Measurements from ENCODE around the gene C16orf90. TPM values are rescaled to one million over a fixed set of nuclear protein-coding genes. Genes with fewer than 3 reads are reported as not detected.
"Not testable (repeated sequence)": the region's sequence is repeated elsewhere in the genome, so short reads cannot be mapped to it uniquely, and the experiment has no call there.

C16orf90 gene
- total RNA-seq, 4 donors from 2014 or later: not detected

DNA sequence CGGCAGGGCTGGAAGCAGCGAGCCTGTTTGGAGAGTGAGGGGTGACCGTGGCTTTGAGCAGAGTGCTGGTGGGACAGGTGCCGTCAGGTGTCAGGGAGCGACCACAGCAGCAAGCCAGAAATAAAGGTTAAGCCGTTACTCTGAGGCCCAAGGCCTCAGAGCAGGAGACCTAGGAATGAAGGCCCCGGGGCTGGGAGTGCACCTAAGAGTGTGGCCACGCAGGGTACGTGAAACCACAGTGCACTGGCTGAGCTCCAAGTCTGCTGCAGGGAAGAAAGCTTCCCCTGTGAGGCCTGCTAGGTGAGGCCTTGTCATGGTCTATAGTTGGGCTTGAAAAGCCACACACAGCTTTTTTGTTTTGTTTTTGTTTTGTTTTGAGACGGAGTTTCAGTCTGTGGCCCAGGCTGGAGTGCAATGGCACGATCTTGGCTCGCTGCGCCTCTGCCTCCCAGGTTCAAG, 14.2 kb upstream of the C16orf90 start:
- Histone ChIP-seq H3K4me3 (no peak overlapping the region), H3K4me1 (no peaks in the 10 kb centered on the region), H3K27me3 (no peaks in the 10 kb centered on the region), H3K9me3 (no peaks in the 10 kb centered on the region), H3K27ac (no peak overlapping the region), H3K36me3 (peaks cover 0 to 96% (median 7%) of the 10 kb centered on the region in 3 donors)
- 82 to 92% methylated on average over 9 to 13 of the region's 13 CpGs for WGBS, 2 donors
- DNase-seq (ENCODE audit: low spot score in 2 of 2): no peak
- TF ChIP-seq POLR2A (IDR thresholded peaks at IDR 0.05) (no peak), EP300 (IDR thresholded peaks at IDR 0.05) (no peak)
- TF ChIP-seq, protein P1, sequence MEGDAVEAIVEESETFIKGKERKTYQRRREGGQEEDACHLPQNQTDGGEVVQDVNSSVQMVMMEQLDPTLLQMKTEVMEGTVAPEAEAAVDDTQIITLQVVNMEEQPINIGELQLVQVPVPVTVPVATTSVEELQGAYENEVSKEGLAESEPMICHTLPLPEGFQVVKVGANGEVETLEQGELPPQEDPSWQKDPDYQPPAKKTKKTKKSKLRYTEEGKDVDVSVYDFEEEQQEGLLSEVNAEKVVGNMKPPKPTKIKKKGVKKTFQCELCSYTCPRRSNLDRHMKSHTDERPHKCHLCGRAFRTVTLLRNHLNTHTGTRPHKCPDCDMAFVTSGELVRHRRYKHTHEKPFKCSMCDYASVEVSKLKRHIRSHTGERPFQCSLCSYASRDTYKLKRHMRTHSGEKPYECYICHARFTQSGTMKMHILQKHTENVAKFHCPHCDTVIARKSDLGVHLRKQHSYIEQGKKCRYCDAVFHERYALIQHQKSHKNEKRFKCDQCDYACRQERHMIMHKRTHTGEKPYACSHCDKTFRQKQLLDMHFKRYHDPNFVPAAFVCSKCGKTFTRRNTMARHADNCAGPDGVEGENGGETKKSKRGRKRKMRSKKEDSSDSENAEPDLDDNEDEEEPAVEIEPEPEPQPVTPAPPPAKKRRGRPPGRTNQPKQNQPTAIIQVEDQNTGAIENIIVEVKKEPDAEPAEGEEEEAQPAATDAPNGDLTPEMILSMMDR (IDR thresholded peaks at IDR 0.05): no peak

DNA sequence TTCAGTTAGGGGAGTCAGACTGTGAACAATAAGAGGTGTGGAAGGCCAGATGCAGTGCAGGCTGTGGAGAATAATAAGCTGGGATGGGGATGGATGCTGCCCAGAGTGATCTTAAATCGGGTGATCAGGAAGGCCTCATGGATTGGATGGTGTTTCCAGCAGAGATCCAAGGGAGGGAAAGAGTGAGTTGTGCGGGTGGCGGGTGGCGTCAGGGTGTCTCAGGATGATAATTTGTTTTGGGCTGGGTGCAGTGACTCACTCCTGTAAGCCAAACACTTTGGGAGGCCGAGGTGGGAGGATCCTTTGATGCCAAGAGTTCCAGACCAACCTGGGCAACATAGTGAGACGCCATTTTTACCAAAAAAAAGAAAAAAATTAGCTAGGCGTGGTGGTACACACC, 13.4 kb upstream of the C16orf90 start:
- DNase-seq (ENCODE audit: low spot score in 2 of 2): no peak
- H3K36me3 ChIP-seq: peaks cover 0 to 88% (median 7%) of the 10 kb centered on the region in 3 donors
- WGBS, 2 donors: 91 to 92% methylated on average over 7 of the region's 7 CpGs
- H3K27ac ChIP-seq: no peak overlapping the region
- H3K9me3 ChIP-seq: no peaks in the 10 kb centered on the region
- no peak overlapping the region for H3K4me3 ChIP-seq
- no peaks in the 10 kb centered on the region for H3K27me3 ChIP-seq
- H3K4me1 ChIP-seq: peaks cover 0 to 4% (median 0%) of the 10 kb centered on the region in 4 donors
- TF ChIP-seq, protein P1 (IDR thresholded peaks at IDR 0.05): no peak
- TF ChIP-seq EP300 (IDR thresholded peaks at IDR 0.05) (no peak), POLR2A (IDR thresholded peaks at IDR 0.05) (no peak)

DNA sequence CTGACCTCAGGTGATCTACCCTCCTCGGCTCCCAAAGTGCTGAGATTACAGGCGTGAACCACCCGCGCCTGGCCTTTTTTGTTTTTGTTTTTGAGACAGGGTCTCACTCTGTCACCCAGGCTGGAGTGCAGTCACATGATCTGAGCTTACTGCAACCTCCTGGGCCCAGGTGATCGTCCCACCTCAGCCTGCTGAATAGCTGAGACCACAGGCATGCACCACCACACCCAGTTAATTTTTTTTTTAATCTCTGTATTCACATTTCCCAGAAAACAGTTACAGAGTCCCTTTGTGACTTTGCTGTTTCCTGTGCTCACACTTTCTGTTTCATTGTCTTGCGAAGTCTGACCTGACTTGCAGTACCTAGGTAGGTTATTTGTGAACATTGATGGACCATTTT, 8.2 kb upstream of the C16orf90 start:
- 76 to 87% methylated on average over 6 of the region's 6 CpGs for WGBS, 2 donors
- DNase-seq (ENCODE audit: low spot score in 2 of 2): no peak

DNA sequence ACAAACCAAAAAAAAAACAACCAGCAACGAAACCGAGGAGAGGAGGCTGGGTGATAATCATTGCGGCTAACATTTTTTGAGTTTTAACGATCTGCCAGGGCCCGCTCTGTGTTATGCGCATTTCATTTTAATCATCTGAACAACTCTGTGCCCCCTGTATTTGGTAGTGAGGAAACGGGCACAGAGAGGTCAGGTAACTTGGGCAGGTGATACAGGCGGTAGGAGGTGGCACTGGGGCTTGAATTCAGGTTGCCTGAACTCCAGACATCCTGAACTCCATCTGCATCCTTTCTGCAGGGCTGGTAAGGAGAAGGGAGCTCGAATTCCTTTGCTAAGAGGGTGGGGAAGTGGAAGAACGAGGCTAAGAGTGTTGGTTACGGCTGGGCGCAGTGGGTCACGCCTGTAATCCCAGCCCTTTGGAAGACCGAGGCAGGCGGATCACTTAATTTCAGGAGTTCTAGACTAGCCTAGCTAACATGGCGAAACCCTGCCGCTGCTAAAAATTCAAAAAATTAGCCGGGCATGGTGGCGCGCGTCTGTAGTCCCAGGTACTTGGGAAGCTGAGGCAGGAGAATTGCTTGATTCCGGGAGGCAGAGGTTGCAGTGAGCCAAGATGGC, 6.6 kb upstream of the C16orf90 start:
- Histone ChIP-seq H3K4me3 (peak overlapping the region; percentile 56 to 85 (median 64)), H3K4me1 (peaks cover 0 to 33% (median 13%) of the 10 kb centered on the region in 4 donors), H3K27ac (no peak overlapping the region), H3K36me3 (peaks cover 0 to 22% (median 7%) of the 10 kb centered on the region in 3 donors), H3K9me3 (no peaks in the 10 kb centered on the region), H3K27me3 (no peaks in the 10 kb centered on the region)
- no peak for DNase-seq (ENCODE audit: low spot score in 2 of 2)
- 80 to 81% methylated on average over 22 of the region's 22 CpGs for WGBS, 2 donors
- no peak for TF ChIP-seq POLR2A (IDR thresholded peaks at IDR 0.05)

More for the DNA sequence above, 8.2 kb upstream of the C16orf90 start:
- Histone ChIP-seq H3K9me3 (no peaks in the 10 kb centered on the region), H3K4me3 (no peak overlapping the region), H3K27ac (peak overlapping the region in 1 of 4 donors; percentile 15), H3K4me1 (peaks cover 0 to 33% (median 13%) of the 10 kb centered on the region in 4 donors), H3K27me3 (no peaks in the 10 kb centered on the region), H3K36me3 (peaks cover 0 to 36% (median 7%) of the 10 kb centered on the region in 3 donors)
- TF ChIP-seq POLR2A (IDR thresholded peaks at IDR 0.05) (no peak), EP300 (IDR thresholded peaks at IDR 0.05) (no peak)
- TF ChIP-seq, protein P1 (IDR thresholded peaks at IDR 0.05): no peak

DNA sequence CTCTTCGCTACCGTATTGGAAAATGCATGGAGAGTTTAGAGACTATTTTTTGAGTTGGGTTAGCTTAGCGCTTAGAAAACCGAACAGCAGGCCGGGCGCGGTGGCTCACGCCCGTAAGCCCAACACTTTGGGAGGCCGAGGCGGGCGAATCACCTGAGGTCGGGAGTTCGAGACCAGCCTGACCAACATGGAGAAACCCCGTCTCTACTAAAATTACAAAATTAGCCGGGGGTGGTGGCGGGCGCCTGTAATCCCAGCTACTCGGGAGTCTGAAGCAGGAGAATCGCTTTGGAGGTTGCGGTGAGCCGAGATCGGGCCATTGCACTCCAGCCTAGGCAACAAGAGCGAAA, 6.1 kb upstream of the C16orf90 start:
- DNase-seq (ENCODE audit: low spot score in 2 of 2): not testable (repeated sequence)
- H3K27ac ChIP-seq: peak overlapping the region in 3 of 4 donors; percentile 52 to 76 (median 64)
- 16 to 17% methylated on average over 24 of the region's 24 CpGs for WGBS, 2 donors

DNA sequence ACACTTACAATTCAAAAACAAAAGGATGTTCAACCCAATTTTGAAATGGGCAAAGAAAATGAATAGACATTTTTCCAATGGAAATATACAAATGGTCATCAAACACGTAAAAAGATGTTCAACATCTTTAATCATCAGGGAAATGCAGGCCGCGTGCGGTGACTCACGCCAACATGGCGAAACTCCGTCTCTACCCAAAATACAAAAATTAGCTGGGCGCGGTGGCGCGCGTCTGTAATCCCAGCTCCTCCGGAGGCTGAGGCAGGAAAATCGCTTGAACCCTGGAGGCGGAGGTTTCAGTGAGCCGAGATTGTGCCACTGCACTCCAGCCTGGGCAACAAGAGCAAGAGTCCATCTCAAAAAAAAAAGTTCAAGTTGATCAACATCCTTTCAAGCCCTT, 3.7 kb upstream of the C16orf90 start:
- Histone ChIP-seq H3K4me1 (peaks cover 0 to 33% (median 12%) of the 10 kb centered on the region in 4 donors), H3K9me3 (no peaks in the 10 kb centered on the region), H3K4me3 (no peak overlapping the region), H3K27ac (no peak overlapping the region), H3K36me3 (no peaks in the 10 kb centered on the region), H3K27me3 (no peaks in the 10 kb centered on the region)
- 95 to 97% methylated on average over 16 of the region's 16 CpGs for WGBS, 2 donors
- no peak for DNase-seq (ENCODE audit: low spot score in 2 of 2)
- no peak for TF ChIP-seq POLR2A (IDR thresholded peaks at IDR 0.05)
- TF ChIP-seq, protein P1 (IDR thresholded peaks at IDR 0.05): no peak
- TF ChIP-seq EP300 (IDR thresholded peaks at IDR 0.05): no peak

More for the DNA sequence above, 6.1 kb upstream of the C16orf90 start:
- Histone ChIP-seq H3K4me3 (peak overlapping the region; percentile 56 to 85 (median 64)), H3K4me1 (peaks cover 0 to 33% (median 13%) of the 10 kb centered on the region in 4 donors), H3K36me3 (peaks cover 0 to 17% (median 4%) of the 10 kb centered on the region in 3 donors)
- H3K27me3 ChIP-seq, H3K9me3 ChIP-seq: not testable (repeated sequence)
